ENCODE data around the gene IGDCC3. TPM values are rescaled to one million over a fixed set of nuclear protein-coding genes. Genes with fewer than 3 reads are reported as not detected.

The IGDCC3 gene
- total RNA-seq, 1 donor from 2014 or later = 0.13 TPM

DNA sequence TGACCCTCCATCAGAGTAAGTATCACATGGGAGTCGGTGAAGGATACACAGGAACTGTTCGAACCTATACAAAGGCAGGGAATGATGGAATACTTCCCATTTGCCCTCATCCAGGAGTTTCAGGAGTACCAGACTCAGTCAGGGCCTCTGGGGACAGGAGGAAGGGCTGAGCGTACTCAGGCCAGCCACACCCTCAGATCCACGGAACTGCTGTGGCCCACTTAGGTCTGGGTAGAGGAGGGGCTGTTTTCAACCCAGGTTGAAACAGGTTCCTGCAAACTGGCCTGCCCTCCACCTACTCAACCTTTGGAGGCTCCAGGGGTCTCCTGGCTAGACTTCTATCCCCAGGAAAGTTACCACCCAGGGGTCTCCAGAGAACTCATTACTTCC, 6.7 kb upstream of the IGDCC3 start:
- TF ChIP-seq, protein P1, sequence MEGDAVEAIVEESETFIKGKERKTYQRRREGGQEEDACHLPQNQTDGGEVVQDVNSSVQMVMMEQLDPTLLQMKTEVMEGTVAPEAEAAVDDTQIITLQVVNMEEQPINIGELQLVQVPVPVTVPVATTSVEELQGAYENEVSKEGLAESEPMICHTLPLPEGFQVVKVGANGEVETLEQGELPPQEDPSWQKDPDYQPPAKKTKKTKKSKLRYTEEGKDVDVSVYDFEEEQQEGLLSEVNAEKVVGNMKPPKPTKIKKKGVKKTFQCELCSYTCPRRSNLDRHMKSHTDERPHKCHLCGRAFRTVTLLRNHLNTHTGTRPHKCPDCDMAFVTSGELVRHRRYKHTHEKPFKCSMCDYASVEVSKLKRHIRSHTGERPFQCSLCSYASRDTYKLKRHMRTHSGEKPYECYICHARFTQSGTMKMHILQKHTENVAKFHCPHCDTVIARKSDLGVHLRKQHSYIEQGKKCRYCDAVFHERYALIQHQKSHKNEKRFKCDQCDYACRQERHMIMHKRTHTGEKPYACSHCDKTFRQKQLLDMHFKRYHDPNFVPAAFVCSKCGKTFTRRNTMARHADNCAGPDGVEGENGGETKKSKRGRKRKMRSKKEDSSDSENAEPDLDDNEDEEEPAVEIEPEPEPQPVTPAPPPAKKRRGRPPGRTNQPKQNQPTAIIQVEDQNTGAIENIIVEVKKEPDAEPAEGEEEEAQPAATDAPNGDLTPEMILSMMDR (IDR thresholded peaks at IDR 0.05; ENCODE audit: insufficient read depth, low read length, poor library complexity, severe bottlenecking) = no peak
- Histone ChIP-seq H3K27me3 (ENCODE audit: control insufficient read depth, insufficient read depth, low read length) (peaks cover 5% of the 10 kb centered on the region), H3K36me3 (ENCODE audit: control insufficient read depth, insufficient read depth, low read length) (no peaks in the 10 kb centered on the region), H3K4me3 (ENCODE audit: low read depth, low read length) (no peak overlapping the region)
- no peak for DNase-seq (ENCODE audit: low read depth)

DNA sequence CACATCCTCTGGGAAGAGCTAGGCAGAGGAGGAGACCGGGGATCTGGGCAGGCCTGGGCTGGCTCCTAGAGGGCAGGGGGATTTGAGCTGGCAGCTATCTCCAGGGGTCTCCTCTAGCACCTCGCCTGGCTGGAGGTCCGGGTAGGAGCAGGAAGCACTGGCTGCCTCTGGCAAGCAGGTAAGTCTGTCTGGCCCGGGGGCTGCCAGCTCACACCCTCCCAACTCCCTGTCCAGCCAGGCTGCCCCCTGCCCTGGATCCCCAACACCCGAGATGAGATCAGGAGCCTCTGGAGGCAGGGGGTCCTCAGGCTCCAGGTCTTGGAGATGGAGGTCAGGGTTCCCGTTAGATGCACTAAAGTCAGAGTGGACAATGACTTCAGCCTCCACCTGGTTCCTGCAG, 6.2 kb upstream of the IGDCC3 start:
- peaks cover 5% of the 10 kb centered on the region for H3K27me3 ChIP-seq (ENCODE audit: control insufficient read depth, insufficient read depth, low read length)
- no peak for DNase-seq (ENCODE audit: low read depth)
- H3K36me3 ChIP-seq (ENCODE audit: control insufficient read depth, insufficient read depth, low read length) = no peaks in the 10 kb centered on the region
- TF ChIP-seq, protein P1 (IDR thresholded peaks at IDR 0.05; ENCODE audit: insufficient read depth, low read length, poor library complexity, severe bottlenecking) = no peak
- H3K4me3 ChIP-seq (ENCODE audit: low read depth, low read length) = no peak overlapping the region

DNA sequence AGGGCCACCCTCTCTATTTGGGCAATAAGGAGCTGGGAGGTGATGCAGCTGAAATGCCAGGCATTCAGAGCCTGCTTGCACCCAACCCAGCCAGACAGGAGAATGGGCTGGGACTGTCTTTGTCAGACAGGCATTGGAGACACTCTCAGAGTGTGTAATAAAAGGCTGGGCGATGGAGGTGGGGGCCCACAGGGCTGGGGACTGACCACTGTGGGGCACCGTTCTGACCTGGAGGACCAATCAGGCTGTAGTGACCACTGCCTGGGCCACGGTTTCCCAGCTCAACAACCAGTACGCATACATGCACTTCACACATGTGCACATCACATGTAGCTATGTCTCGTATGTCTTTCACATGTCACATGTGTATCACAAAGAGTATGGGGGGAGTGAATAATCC, 5.7 kb upstream of the IGDCC3 start:
- Histone ChIP-seq H3K4me3 (ENCODE audit: low read depth, low read length) (no peak overlapping the region), H3K36me3 (ENCODE audit: control insufficient read depth, insufficient read depth, low read length) (no peaks in the 10 kb centered on the region), H3K27me3 (ENCODE audit: control insufficient read depth, insufficient read depth, low read length) (peaks cover 5% of the 10 kb centered on the region)
- no peak for DNase-seq (ENCODE audit: low read depth)
- TF ChIP-seq, protein P1 (IDR thresholded peaks at IDR 0.05; ENCODE audit: insufficient read depth, low read length, poor library complexity, severe bottlenecking) = no peak

DNA sequence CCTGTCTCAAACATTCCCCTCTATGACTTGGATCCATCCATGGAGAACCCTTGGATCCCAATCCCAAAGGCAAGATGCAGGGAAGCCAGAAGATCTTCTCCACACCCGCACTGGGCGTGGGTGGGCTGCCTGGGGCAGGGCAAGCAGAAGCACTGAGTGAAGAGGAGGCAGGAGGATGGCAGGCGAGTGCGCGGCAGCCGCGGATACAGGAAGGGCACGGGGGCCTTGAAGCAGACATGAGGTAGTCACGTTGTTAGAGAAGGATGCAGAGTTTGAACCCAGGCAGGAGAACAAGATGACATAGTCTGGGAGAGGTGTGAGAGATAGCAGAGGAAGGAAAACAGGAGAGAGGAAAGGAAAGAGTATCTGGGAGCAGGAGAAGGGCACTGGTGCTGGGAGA, 5.1 kb upstream of the IGDCC3 start:
- Histone ChIP-seq H3K27me3 (ENCODE audit: control insufficient read depth, insufficient read depth, low read length) (peaks cover 7% of the 10 kb centered on the region), H3K4me3 (ENCODE audit: low read depth, low read length) (no peak overlapping the region), H3K36me3 (ENCODE audit: control insufficient read depth, insufficient read depth, low read length) (no peaks in the 10 kb centered on the region)
- no peak for DNase-seq (ENCODE audit: low read depth)
- TF ChIP-seq, protein P1 (IDR thresholded peaks at IDR 0.05; ENCODE audit: insufficient read depth, low read length, poor library complexity, severe bottlenecking) = no peak

DNA sequence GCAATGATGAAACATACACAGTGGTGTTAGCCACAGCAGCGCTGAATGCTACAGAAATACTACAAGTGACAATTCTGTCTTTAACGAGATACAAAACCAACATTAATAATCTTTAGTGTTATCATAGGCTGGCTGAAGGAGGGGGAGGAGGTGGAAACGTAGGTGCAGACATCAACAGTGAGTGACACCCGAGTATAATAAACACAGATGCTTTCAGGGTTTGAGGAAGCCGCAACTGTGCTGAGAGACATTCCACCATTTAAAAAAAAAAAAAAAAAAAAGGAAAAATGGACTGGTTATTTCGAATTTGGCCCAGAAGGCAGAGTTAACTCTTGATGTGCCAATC, 4.3 kb upstream of the IGDCC3 start:
- H3K4me3 ChIP-seq (ENCODE audit: low read depth, low read length) = no peak overlapping the region
- no peaks in the 10 kb centered on the region for H3K36me3 ChIP-seq (ENCODE audit: control insufficient read depth, insufficient read depth, low read length)
- no peak for DNase-seq (ENCODE audit: low read depth)
- TF ChIP-seq, protein P1 (IDR thresholded peaks at IDR 0.05; ENCODE audit: insufficient read depth, low read length, poor library complexity, severe bottlenecking) = no peak
- H3K27me3 ChIP-seq (ENCODE audit: control insufficient read depth, insufficient read depth, low read length) = peaks cover 11% of the 10 kb centered on the region

DNA sequence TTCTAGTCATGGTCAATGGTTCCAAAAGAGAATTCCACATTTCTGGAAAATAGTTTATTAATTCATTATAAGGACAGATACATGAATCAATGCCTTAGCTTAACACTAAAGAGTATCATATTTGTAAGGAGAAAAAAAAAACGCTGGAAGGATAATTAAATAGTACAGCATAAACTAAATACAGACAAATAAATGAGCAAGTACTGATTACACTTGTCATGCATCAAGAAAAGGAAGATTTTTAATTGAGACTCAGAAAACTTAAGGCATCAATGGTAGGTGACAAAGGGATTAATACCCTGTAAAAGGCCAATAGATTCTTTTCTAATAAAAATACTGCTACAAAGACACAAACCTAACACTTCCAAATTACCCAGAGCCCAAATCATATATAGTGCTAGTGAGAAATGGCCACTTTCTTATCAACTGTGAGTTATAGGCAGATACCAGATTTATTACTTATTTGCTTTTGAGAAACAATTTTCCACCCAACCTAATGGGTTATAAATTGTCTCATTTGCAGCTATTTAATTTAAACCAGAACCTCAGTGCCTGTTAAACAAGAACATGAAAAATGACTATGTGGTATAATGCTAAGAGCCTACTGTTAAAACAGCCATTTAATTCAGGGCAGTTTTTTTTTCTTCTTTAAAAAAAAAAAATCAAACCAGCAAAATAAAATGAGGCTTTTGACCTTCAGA, 3.8 kb upstream of the IGDCC3 start:
- Histone ChIP-seq H3K27me3 (ENCODE audit: control insufficient read depth, insufficient read depth, low read length) (peaks cover 16% of the 10 kb centered on the region), H3K4me3 (ENCODE audit: low read depth, low read length) (no peak overlapping the region), H3K36me3 (ENCODE audit: control insufficient read depth, insufficient read depth, low read length) (no peaks in the 10 kb centered on the region)
- TF ChIP-seq, protein P1 (IDR thresholded peaks at IDR 0.05; ENCODE audit: insufficient read depth, low read length, poor library complexity, severe bottlenecking) = no peak
- no peak for DNase-seq (ENCODE audit: low read depth)
